PC-9 (cell line): Measurements from ENCODE around the gene STARD8. TPM values are rescaled to one million over a fixed set of nuclear protein-coding genes. Genes with fewer than 3 reads are reported as not detected.

Experiments
- BruUV-seq: library from RNA; stranded (reverse); fragments of 400-500 nt; replicated peaks from 2 replicates; lab custom pipeline; 2021; lab: Mats Ljungman, UMichigan
- CTCF ChIA-PET: fragments of 300-600 bp; sonication (Branson Sonifier 250); formaldehyde crosslinking; loops from one replicate; lab custom pipeline; 2022; ENCODE audit warnings: antibody characterized with exemption; lab: Charles Lee
- POLR2A ChIA-PET: fragments of 300-600 bp; sonication (Branson Sonifier 250); formaldehyde crosslinking; loops from one replicate; lab custom pipeline; 2022; ENCODE audit warnings: antibody characterized with exemption; ENCODE audit not compliant: unreplicated experiment; lab: Charles Lee
- DNase-seq, 2 experiments: peaks; one replicate each; pipeline versions ENCODE4 v3.0.0 to v3.0.0-alpha.2; 2015 to 2022; ENCODE audit warnings: mixed read lengths in 1 of 2
- H2AFZ ChIP-seq: fragments of 200-600 bp; sonication (generic); 2 replicates; pipeline ENCODE4 v1.8.1; 2017; ENCODE audit warnings: antibody characterized with exemption
- H3F3A ChIP-seq: fragments of 200-600 bp; sonication (generic); 2 replicates; pipeline ENCODE4 v1.8.1; 2017; ENCODE audit warnings: antibody characterized with exemption, mild to moderate bottlenecking, low read depth; ENCODE audit not compliant: insufficient read depth
- H3K27ac ChIP-seq: fragments of 200-600 bp; sonication (generic); 2 replicates; pipeline ENCODE4 v1.6.1; 2016; ENCODE audit warnings: mixed run types
- H3K27me3 ChIP-seq: fragments of 200-600 bp; sonication (generic); 2 replicates; pipeline ENCODE4 v1.6.1; 2016; ENCODE audit warnings: low read depth, mixed run types; ENCODE audit not compliant: insufficient read depth
- H3K36me3 ChIP-seq: fragments of 200-600 bp; sonication (generic); 2 replicates; pipeline ENCODE4 v1.6.1; 2016; ENCODE audit warnings: low read depth, mixed run types
- H3K4me1 ChIP-seq: fragments of 200-600 bp; sonication (generic); replicated peaks from 2 replicates; pipeline ENCODE4 v1.6.1; 2016; ENCODE audit warnings: mixed run types; ENCODE audit not compliant: insufficient read depth
- H3K4me2 ChIP-seq: fragments of 200-600 bp; sonication (generic); 2 replicates; pipeline ENCODE4 v1.6.1; 2017; ENCODE audit warnings: mixed run types
- H3K4me3 ChIP-seq: fragments of 200-600 bp; sonication (generic); 2 replicates; pipeline ENCODE4 v1.6.1; 2016; ENCODE audit warnings: mixed run types
- H3K79me2 ChIP-seq: fragments of 200-600 bp; sonication (generic); 2 replicates; pipeline ENCODE4 v1.6.1; 2017; ENCODE audit warnings: low read depth, mixed run types
- H3K9me2 ChIP-seq: fragments of 200-600 bp; sonication (generic); 2 replicates; pipeline ENCODE4 v1.8.1; 2017; ENCODE audit warnings: mild to moderate bottlenecking; ENCODE audit not compliant: insufficient read depth
- H3K9me3 ChIP-seq: fragments of 200-600 bp; sonication (generic); 2 replicates; pipeline ENCODE4 v1.8.1; 2016; ENCODE audit warnings: low read depth; ENCODE audit not compliant: insufficient read depth
- H4K20me1 ChIP-seq: fragments of 200-600 bp; sonication (generic); 2 replicates; pipeline ENCODE4 v1.8.1; 2017; ENCODE audit not compliant: insufficient read depth
- CTCF ChIP-seq: fragments of 200-600 bp; sonication (generic); conservative IDR thresholded peaks from 2 replicates; pipeline ENCODE4 v1.6.1; 2017; ENCODE audit warnings: mixed run types, antibody characterized with exemption, mild to moderate bottlenecking, moderate library complexity
- EZH2 ChIP-seq: fragments of 200-600 bp; sonication (generic); IDR thresholded peaks from 2 replicates; pipeline ENCODE4 v1.8.0; 2017; ENCODE audit warnings: antibody characterized with exemption, low read depth
- intact Hi-C: fragments of 100-400 bp; cut with micrococcal nuclease; formaldehyde crosslinking; loops from one replicate; pipeline ENCODE4 v1.10.0; 2022; ENCODE audit not compliant: unreplicated experiment
- total RNA-seq: library from RNA; stranded (reverse); gene quantifications from 2 replicates; pipeline ENCODE4 v1.2.3, GENCODE V29; 2021

Gene STARD8
- total RNA-seq, 1 experiment from 2014 or later: 2.2 TPM

GRCh38 chrX:68694435-68695205, 47.2 kb downstream of the STARD8 start:
- Histone ChIP-seq H3K4me1 (no peaks in the 10 kb centered on the region), H3K4me2 (peak overlapping the region; percentile 73), H4K20me1 (no peaks in the 10 kb centered on the region), H3K4me3 (peak overlapping the region; percentile 52; the same call in 1 of the 2 replicates), H3K9me3 (no peaks in the 10 kb centered on the region), H3F3A (no peaks in the 10 kb centered on the region), H3K9me2 (no peaks in the 10 kb centered on the region), H3K27me3 (no peaks in the 10 kb centered on the region), H3K79me2 (no peaks in the 10 kb centered on the region), H3K36me3 (no peaks in the 10 kb centered on the region), H3K27ac (no peak overlapping the region), H2AFZ (peak overlapping the region; percentile 75; the same call in 1 of the 2 replicates)
- TF ChIP-seq EZH2: no peak
- TF ChIP-seq CTCF: no peak
- ChIA-PET CTCF (interaction anchor here (0.6 kb wide), 1 partner anchor 20 kb away, joined by 3 read pairs; no protein-coding TSS in a partner anchor), POLR2A (no interaction called here)
- no peak for DNase-seq
- intact Hi-C loops: no loop called here
- BruUV-seq: no TSS peak

GRCh38 chrX:68695206-68695845, 47.9 kb downstream of the STARD8 start:
- H3F3A ChIP-seq: no peaks in the 10 kb centered on the region
- H3K4me2 ChIP-seq: no peak overlapping the region
- H3K36me3 ChIP-seq: no peaks in the 10 kb centered on the region
- H3K4me3 ChIP-seq: no peak overlapping the region
- H3K4me1 ChIP-seq: no peaks in the 10 kb centered on the region
- no peaks in the 10 kb centered on the region for H3K79me2 ChIP-seq
- CTCF ChIA-PET: interaction anchor here (0.6 kb wide), 1 partner anchor 19 kb away, joined by 3 read pairs; no protein-coding TSS in a partner anchor
- no peaks in the 10 kb centered on the region for H3K9me2 ChIP-seq
- TF ChIP-seq EZH2: no peak
- TF ChIP-seq CTCF: no peak
- H3K27ac ChIP-seq: no peak overlapping the region
- intact Hi-C loops: no loop called here
- H2AFZ ChIP-seq: no peak overlapping the region
- POLR2A ChIA-PET: interaction anchor here (0.8 kb wide), 1 partner anchor 402 kb away, joined by 10 read pairs; no protein-coding TSS in a partner anchor
- BruUV-seq: no TSS peak
- H3K9me3 ChIP-seq: no peaks in the 10 kb centered on the region
- DNase-seq: peak in 1 of 2 experiments; percentile 5
- H3K27me3 ChIP-seq: no peaks in the 10 kb centered on the region
- no peaks in the 10 kb centered on the region for H4K20me1 ChIP-seq

GRCh38 chrX:68696267-68696990, 49.0 kb downstream of the STARD8 start:
- no peaks in the 10 kb centered on the region for H3K36me3 ChIP-seq
- no peaks in the 10 kb centered on the region for H4K20me1 ChIP-seq
- H3K4me2 ChIP-seq: no peak overlapping the region
- no peaks in the 10 kb centered on the region for H3K9me2 ChIP-seq
- no peak overlapping the region for H3K27ac ChIP-seq
- no peak overlapping the region for H3K4me3 ChIP-seq
- H3K27me3 ChIP-seq: no peaks in the 10 kb centered on the region
- no TSS peak for BruUV-seq
- DNase-seq: no peak
- no peaks in the 10 kb centered on the region for H3F3A ChIP-seq
- no peaks in the 10 kb centered on the region for H3K4me1 ChIP-seq
- CTCF ChIA-PET: no interaction called here
- H2AFZ ChIP-seq: no peak overlapping the region
- no peaks in the 10 kb centered on the region for H3K79me2 ChIP-seq
- H3K9me3 ChIP-seq: no peaks in the 10 kb centered on the region
- POLR2A ChIA-PET: no interaction called here
- TF ChIP-seq EZH2 (no peak), CTCF (no peak)
- intact Hi-C loops: no loop called here
